Right renal pelvis (tissue), 4 donors: Measurements from ENCODE around the gene LHPP. TPM values are rescaled to one million over a fixed set of nuclear protein-coding genes. Genes with fewer than 3 reads are reported as not detected.

Experiments used
- DNase-seq, 4 donors: peaks; one replicate each; pipeline ENCODE4 v3.0.0-alpha.2; 2013; ENCODE audit warnings: low read depth in 4 of 4, low spot score in 3 of 4, missing footprints in 1 of 4
- polyA plus RNA-seq, 4 donors: library from polyadenylated mRNA; unstranded; fragments of 120-200 nt; gene quantifications; one replicate each; pipeline ENCODE4 v1.2.1, GENCODE V29; 2013; ENCODE audit not compliant: insufficient read length in 4 of 4

The LHPP gene
- polyA plus RNA-seq, 4 donors, result 18.1 to 23.5 (median 21.8) TPM

DNA sequence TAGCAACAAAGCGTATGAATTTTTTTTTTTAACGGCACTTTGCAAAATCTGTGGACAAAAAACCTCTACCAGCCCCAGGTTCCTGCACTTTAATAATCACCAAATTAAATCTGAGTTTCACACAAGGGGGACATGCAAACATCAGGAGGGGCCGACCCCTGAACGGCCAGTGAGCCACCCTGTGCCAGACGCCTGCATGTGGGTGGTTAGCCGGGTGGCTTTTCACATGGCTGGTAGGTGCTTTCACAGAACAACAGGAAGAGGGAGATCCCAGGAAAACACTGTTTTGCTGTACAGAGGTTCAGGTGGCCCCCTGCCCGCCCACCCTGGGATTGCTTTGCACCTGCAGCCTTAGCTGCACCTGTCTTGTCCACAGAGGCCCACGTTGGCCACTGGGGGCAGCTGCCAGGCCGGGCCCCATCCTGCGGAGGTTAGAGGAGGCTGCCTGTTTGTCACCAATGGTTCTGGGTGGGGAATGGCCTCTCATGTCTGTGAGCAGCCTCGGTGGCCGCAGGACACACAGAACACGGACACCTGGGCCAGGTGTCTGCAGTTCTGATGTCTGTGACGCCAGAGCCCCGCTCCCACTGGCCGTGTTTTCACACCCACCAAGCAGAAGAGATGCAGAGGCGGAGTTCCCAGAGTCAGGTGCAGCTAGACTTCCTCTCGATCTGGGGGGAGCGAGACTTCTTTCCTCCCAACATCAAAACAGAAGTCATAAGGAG is 174.8 kb downstream of the LHPP start:
- no peak for DNase-seq

DNA sequence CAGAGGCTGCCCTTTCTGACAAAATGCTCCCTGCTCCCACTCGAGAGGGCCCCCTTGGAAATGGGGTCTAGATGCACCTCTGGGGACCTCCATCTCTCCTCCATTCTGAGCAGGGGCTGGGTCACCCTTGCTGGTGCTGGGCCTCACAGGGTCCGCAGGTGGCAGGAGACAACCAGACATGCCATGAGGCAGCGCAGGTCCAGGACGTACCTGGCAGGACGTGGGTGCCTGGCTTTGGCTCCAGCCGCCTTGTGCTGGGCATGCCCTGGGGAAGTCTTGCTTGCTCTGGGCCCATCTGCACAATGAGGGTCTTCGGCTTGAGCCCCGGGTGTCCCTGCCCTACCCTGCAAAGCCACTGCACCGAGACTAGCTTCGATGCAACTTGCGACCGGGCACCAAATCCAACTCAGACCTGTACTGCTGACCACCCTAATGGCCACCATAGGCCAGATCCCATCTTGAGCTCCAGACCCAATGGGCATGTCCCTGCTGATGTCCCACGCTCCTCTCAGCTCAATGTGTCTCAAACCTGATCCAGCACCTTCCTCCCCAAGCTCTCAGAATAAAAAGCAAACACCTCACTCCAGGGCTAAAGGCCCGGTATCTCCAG is 175.6 kb downstream of the LHPP start:
- no peak for DNase-seq

DNA sequence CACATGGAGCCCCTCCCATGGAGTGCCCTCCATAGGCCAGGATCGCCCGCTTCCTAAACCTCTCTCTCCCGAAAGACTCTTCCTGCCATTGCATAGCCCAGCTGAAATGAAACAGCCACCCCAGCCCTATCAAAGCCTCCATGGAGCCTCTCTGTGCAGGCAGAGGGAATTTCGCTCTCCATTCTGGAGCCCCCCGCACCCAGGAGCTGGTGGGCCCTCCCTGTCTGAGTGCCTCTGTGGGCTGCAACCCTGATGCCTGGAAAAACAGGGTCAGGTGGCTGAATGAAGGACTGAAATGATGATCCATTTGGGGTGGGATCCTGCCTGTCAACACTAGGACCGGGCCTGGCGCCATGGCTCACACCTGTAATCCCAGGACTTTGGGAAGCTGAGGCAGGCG is 176.1 kb downstream of the LHPP start:
- DNase-seq, result no peak

DNA sequence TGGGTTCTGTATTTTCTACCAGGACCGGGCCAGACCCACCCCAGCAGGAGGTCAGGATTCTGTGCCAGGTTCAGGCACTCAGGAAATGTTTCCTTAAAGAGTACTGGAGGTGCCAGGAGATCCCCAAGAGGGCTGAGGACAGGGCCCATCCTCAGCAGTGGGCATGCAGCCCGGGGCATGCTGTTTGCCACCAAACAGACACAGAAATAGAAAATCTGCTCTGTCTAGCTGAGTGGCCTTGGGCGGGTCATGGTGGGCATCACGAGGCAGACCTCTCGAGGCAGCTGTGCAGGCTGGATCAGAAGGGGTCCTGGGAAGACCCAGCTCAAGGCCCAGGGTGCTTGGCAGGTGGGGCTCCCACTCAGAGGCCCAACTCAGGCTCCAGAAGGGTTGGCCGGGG is 177.6 kb downstream of the LHPP start:
- DNase-seq, result no peak

DNA sequence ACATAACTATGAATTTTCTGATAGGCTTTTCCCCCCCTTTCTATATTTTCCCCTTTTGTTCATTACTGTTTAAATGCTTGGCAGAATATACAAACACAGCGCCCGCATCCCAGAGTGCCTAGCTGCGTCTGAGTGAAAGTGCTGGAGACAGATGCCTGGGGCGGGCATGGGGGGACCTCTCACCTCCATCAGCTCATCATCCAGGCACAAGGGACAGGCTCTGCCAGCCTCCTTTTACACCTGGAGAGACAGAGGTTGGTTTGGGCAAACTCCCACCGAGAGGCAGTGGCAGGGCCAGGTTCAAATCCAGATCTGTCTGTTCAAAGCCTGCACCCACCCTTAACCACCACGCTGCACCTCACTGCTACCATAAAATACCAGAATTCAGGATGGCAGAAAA is 178.0 kb downstream of the LHPP start:
- DNase-seq, result no peak

DNA sequence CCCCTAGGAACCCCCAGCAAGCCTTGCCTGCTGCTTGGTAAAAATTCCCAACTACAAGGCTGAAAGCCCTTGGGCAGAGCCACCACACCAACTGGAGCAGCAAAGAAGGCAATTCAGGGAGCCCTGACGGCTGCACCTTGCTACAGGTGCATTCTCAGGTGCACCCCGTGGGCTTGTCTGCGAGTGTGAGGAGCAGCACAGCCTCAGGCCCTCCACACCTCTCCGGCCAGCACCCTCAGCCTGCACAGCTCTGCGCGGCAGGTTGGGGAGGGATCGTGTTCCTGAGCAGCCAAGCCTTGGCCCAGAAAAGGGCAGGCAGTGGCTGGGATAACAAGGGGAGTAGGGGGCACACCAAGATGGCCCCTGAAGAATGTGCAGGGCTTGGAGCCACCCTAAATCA is 178.4 kb downstream of the LHPP start:
- no peak for DNase-seq

DNA sequence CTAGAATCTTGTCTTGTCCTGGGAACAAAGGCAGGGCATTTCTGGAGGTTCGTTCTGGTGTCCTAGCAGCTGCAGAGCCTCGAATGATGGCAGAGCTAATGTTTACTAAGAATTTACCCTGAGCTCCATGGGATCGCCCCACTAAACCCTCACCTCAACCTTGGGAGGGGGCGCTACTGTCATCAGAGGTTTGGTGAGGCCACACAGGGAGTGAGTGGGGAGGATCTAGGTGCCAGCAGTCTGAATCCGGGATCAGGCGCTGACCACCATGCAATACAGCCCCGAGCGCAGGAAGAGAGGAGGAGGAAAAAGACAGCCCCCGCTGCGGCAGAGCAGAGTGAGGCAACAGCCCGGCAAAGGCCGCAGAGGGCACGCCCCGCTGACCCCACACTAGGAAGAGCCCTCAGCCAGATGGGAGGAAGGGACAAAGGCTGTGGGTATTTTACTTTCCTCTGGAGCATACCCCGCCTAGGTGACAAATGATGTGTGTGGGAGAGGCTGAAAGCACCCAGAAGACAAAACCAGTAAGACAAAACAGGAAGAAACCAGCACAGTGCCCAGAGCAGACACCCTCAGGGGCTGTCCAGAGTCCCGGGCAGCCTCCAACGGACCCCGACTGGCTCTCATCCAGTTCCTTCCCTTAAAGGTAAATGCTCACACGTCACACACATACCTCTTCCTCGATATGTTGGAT is 179.1 kb downstream of the LHPP start:
- no peak for DNase-seq

DNA sequence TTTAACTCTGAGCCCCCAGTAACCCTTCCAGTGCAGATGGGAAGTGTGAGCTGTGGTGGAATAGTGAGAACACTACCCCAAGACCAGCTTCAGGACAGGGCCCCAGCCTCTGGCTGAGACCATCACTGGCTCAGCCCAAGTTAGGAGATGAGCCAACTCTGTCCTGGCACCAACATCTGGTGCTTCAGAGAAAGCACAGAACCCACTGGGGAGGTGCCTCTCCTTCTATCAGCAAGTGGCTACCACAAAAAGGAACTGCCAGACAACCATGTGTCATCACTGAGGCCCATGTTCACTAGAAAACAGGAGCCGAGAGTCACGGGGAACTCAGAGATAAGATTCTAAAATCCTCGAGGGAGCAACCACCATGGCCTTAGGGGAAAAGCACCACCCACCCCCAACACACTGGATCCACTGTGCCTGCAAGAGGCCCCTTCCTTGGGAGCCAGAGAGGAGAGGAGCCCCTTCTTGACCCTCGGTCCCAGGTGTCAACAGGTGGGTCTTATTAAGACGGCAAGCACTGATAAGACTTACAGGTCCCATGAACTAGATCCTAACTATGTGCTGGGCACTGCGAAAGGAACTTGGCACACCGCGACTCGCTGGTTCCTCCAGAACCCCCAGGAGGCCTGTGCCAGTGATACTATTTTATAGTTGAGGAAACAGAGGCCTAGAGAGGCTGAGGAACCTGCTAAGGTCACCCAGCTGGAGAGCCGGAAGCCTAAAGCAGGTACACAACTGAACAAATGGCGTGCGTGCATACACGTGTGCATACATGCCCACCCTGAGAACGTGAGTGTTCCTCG is 179.9 kb downstream of the LHPP start:
- no peak for DNase-seq

DNA sequence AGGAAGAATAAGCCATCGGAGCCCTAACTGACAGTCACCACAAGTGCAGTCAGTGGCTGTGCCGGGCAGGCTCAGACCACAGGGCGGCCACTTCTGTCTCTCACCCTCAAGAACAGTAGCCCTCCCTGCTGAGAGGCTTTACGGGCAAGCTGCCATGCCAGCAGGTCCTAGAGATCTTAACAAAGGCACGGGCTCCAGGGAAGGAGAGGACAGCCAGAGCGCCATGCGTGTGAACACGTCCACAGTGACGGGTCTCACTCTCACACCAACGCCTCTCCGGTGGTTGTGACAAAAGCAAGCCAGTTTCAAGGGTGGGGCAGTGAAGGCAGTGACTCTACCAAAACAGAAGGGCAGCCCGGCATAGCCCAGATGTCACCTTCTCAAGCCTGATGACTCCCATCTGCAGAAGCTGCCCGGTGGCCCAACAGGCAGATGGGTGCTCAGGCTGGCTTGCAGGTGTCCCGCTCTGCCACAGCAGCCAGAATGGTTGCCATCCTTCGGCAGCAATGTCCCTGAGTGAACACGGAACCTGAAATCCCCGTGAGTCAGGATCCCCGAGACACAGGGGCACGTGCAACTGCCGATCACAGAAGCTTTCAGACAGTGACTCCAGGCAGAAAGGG is 180.6 kb downstream of the LHPP start:
- DNase-seq, result no peak

DNA sequence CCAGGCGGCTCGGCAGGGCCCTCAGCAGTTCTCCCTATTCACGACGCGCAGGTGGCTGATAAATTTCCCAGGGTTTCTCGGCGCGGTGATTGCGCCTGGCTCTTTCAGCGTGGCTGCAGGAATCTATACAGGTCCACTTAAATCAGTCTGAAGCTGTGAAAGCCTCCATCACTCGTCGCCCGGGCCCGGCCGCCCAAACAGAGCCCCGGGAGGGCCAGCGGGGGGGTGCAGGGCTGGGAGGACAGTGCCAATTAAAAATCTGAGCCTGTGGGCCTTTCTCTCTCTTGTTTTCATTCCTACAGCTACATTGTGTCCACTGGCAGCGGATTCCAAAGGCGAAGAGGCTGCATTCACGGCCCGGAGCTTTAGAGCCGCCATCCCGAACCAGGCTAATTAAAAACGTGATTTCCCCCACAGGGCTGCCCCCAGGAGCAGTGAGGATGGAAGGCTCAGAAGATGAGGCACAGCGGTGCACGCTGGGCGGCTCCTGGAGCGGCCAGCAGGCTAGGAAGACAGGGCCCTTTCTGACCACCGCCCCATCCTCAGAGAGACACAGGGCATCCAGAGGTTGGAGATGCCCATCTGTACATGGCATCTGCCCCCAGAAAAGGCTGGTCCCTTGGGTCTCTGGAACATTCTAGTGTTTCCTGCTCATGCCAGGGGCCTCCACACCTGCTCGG is 181.8 kb downstream of the LHPP start:
- DNase-seq, result no peak

DNA sequence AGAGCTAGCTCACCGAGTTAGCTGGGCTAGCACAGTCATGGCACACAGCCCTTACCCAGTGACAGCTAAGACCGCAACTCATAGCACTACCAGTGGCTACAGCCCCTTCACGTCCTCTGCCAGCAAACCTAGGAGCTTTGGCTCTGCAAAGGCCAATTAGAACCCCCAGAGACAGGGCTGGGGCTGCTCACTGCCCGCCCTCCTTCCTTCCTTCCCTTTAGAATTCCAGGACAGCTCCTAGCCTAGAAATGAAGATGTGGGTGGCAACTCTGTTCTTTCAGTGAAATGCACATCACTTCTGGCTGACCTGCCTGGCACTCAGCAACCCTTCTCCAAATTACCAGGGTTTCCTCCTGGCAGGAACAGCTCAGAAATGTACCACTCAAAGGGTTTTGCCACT is 182.6 kb downstream of the LHPP start:
- DNase-seq, result no peak

DNA sequence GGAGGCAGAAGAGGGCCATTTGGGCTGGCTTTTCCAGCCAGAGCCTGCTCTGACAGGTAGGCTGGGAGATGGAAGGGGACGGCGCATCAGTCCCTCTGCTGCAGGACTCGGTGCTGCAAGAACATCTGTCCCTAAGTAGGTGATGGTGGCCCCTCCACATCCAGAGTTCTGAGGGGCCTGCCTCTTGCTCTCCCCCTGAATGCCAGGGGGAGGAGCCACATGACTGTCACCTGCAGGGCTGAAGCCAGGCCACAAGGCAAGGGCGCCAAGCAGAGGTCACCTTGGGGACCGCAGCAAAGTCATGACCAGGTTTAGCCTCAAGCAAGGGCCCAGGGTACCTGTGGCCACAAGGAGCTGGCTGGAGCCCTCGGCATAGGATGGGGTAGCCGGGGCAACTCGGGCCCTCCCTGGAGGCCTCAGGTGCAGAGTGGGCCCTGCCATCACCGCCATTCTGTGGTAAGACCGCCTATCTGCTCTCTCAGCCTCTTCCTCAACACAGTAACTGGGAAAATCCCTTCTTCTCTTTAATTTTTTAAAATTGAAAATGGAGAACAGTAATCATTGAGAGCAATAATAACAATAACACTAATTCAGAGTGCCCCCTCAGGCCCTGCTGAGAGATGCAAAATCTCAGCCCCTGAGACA is 183.3 kb downstream of the LHPP start:
- DNase-seq, result no peak

DNA sequence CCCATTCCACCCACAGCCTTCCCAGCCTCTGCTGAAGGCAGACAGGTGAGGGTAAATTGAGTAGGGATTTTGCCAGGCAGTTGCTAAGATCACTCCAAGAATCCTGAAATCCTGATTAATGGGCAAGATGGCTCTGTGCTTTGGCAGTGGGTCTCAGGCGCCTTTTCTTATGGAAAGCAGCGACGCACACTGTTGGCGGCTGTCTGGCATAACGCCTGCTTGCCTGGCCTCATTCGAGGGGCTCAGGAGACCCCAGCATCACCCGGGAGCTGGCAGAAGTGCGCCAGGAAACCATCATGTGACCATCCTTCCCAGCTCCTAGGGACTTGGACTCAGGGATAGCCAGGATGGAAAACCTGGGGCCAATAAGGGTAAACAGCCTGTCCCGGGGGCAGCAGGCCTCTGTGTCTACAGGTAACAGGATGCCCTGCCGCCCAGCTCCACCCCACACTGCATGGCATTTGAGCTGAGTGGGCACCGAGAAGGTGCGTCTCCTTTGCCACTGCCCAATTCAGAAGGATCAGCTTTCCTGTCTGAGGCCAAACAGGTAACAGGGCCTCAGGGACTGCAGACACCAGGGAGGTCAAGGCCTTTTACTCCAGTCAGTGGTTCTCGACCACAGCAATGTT is 184.0 kb downstream of the LHPP start:
- DNase-seq, result no peak

DNA sequence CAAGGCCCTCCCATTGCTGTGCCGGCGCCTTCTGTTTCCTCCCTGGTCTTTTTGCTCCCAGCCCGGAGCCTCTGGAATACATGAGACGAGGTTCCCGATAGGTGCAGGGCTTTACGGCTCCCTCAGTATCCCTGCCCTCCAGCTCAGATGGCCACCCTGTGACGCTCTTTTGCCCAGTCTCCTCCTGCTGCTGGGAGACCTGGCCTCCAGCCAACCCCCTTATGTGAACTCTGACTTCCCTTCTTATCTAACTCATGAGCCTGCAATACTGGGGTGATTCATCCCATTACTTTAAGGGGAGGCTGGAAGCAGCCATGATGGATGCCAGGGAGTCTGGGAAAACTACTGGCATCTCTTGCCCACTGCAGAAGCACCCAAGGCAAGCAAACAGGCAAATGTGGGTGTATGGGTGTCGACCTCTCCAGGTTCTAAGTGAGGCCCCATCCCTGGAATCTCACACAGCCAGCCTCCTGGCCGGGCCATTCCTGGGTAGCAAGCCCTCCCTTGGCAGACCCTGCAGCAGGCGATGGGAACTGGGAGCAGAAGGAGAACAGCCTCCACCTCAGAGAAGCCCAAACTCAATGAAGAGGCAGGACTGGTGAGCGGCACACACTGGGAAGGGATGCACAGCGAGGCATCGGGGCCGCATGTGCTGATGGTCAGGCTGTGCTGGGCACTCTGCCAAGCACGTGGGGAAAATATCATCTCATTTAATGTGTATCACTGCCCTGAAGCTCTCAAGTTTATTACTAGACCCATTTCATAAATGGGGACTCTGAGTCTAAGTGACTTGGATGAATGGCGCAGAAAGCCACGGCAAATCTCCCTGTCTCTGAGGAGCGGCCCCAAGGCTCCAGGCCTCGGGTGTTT is 185.1 kb downstream of the LHPP start:
- DNase-seq, result no peak

DNA sequence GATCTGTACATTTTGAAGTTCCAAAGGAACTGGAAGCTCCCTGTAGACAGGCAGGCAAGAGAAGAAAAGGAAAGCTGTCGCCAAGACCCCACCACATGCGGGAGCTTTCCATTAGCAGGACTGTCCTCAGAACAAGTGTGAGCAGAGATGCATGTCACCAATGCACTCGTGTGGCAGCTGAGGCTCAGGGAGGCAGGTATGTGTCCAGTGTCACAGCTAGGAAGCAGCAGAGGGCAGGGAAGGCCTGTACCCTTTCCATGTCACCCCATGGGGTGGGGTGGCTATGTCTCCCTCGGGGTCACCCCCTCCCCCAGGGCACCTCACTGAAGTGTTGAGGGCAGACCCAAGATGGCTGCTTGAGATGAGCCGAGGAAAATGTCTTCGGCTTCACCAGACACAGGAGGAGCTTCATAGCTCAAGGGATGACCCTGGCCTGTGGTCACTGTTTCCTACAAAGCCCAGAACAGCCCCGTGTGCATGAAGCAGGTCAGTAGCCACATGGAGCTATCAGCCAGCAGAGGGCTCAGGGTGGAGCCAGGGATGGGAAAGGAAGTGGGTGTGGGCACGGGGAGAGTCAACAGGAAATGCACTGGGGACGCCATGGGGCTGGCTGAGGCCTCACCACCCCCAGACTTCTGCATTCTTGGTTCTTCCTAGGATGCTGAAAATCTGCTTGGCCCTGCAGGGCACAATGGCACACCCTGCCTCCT is 186.0 kb downstream of the LHPP start:
- no peak for DNase-seq

DNA sequence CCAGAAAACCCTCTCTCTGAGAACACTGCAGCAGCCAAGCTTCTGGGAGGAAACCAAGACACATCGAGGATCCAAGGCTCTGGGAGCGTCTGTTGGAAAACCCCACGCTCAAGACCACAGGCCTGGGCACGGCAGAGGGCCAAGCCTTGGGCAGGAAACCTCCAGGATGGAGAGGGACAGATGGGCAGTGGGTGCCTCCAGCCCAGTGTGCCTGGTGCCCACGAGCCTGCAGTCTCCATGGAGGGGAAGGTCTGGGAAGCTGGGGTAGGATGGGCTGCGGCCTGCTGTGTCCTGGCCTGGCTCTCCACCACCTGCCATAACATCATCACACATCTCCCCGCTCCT is 186.5 kb downstream of the LHPP start:
- DNase-seq, result no peak

DNA sequence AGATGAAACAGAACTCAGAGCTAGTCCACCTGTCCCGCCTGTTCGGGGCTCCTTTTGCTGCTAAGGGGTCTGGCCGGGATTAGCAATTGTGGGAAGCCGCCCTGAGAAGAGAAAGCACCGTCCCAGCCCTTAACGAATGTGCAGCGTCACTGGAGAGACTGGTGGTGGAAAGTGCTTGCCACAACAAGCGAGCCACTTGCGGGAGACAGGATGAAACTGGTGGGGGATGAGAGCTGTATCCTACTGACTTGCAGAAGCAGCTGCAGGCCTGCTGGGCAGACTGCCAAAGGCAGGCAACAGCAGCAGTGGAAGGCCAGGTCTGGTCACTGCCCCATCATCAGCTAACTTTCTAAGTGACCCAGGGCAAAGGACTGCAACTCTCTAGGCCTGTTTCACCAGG is 187.1 kb downstream of the LHPP start:
- peak in 2 of 4 donors; percentile 33 to 45 for DNase-seq

DNA sequence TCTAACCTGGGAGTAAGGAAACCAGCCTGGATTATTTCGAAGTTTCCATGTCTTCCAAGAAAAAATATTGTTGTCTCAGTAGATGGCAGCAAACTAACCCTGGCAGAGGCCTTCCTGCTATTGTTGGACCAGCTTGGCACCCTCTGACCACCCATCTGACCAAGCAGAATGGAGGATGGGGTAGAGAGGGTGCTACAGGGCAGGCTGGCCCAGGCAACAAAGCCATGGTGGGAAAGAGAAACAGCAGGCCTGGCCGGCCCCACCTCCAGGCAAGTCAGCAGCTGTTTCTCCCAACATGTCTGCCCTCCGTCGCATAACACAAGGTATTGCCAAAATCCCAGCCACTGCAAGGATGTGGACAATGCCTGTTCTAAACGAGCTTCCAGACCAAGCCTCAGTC is 187.6 kb downstream of the LHPP start:
- no peak for DNase-seq
